ENCODE measurements around the gene GNA15. TPM values are rescaled to one million over a fixed set of nuclear protein-coding genes. Genes with fewer than 3 reads are reported as not detected.

The GNA15 gene
- total RNA-seq, 3 donors from 2014 or later = 1.9 to 6.2 (median 4.3) TPM

GRCh38 chr19:3125900-3126524 is 9.8 kb upstream of the GNA15 start:
- Histone ChIP-seq H3K36me3 (ENCODE audit: low read depth) (peaks cover 6% of the 10 kb centered on the region), H3K9me3 (no peaks in the 10 kb centered on the region), H3K4me3 (no peak overlapping the region), H3K4me1 (ENCODE audit: low read depth) (no peaks in the 10 kb centered on the region)
- intact Hi-C loops (cut with DNase I, micrococcal nuclease) = no loop called here
- peak; percentile 65 for TF ChIP-seq CTCF (IDR thresholded peaks at IDR 0.05)
- DNase-seq = peak; percentile 68 to 86 (median 70)
- ATAC-seq = peak; percentile 91

GRCh38 chr19:3129112-3129511 is 6.7 kb upstream of the GNA15 start:
- no peak for TF ChIP-seq CTCF (IDR thresholded peaks at IDR 0.05)
- Histone ChIP-seq H3K9me3 (no peaks in the 10 kb centered on the region), H3K4me3 (no peak overlapping the region), H3K4me1 (ENCODE audit: low read depth) (no peaks in the 10 kb centered on the region), H3K36me3 (ENCODE audit: low read depth) (no peaks in the 10 kb centered on the region)
- peak in 1 of 3 donors; percentile 76 for DNase-seq
- no peak for ATAC-seq
- intact Hi-C loops (cut with DNase I, micrococcal nuclease) = no loop called here

GRCh38 chr19:3131168-3131567 is 4.7 kb upstream of the GNA15 start:
- ATAC-seq (no peak), DNase-seq (peak in 1 of 3 donors; percentile 55)
- no peaks in the 10 kb centered on the region for H3K36me3 ChIP-seq (ENCODE audit: low read depth)
- intact Hi-C loops (cut with DNase I, micrococcal nuclease) = no loop called here
- no peak for TF ChIP-seq CTCF (IDR thresholded peaks at IDR 0.05)
- H3K4me3 ChIP-seq = no peak overlapping the region
- no peaks in the 10 kb centered on the region for H3K4me1 ChIP-seq (ENCODE audit: low read depth)
- no peaks in the 10 kb centered on the region for H3K9me3 ChIP-seq

- Histone ChIP-seq H3K4me3 (no peak overlapping the region), H3K4me1 (ENCODE audit: low read depth) (no peaks in the 10 kb centered on the region), H3K9me3 (no peaks in the 10 kb centered on the region), H3K36me3 (ENCODE audit: low read depth) (no peaks in the 10 kb centered on the region)
- no peak for TF ChIP-seq CTCF (IDR thresholded peaks at IDR 0.05)
- ATAC-seq (peak; percentile 59), DNase-seq (peak in 2 of 3 donors; percentile 35 to 68)
- intact Hi-C loops (cut with DNase I, micrococcal nuclease) = no loop called here
Measured at GRCh38 chr19:3132971-3133792, 2.7 kb upstream of the GNA15 start.

GRCh38 chr19:3133793-3134116 is 2.1 kb upstream of the GNA15 start:
- DNase-seq (peak in 1 of 3 donors; percentile 31), ATAC-seq (no peak)
- no peaks in the 10 kb centered on the region for H3K36me3 ChIP-seq (ENCODE audit: low read depth)
- no peak overlapping the region for H3K4me3 ChIP-seq
- no peaks in the 10 kb centered on the region for H3K4me1 ChIP-seq (ENCODE audit: low read depth)
- TF ChIP-seq CTCF (IDR thresholded peaks at IDR 0.05) = no peak
- no peaks in the 10 kb centered on the region for H3K9me3 ChIP-seq
- intact Hi-C loops (cut with DNase I, micrococcal nuclease) = no loop called here
